ENCODE measurements around the gene RAB34.

Gene RAB34

GRCh38 chr17:28711723-28712031 lies 6.0 kb downstream of the RAB34 start, which contains the start of gene PROCA1:
Gene PROCA1, minus strand, starts transcription at chr17:28711888. Its CDS starts 228 bp downstream, at chr17:28711660.
- DNase-seq (ENCODE audit: low read depth in 2 of 2): no peak

GRCh38 chr17:28710861-28711722 lies 6.6 kb downstream of the RAB34 start:
- peak; percentile 71 to 81 for DNase-seq (ENCODE audit: low read depth in 2 of 2)

GRCh38 chr17:28707339-28707720 lies 10.3 kb downstream of the RAB34 start:
- DNase-seq (ENCODE audit: low read depth in 2 of 2): no peak

- no peak for DNase-seq (ENCODE audit: low read depth in 2 of 2)
Observed at GRCh38 chr17:28706471-28707338, 11.0 kb downstream of the RAB34 start.

- DNase-seq (ENCODE audit: low read depth in 2 of 2): no peak
Observed at GRCh38 chr17:28705728-28706334, 11.8 kb downstream of the RAB34 start.

GRCh38 chr17:28705074-28705659 lies 12.5 kb downstream of the RAB34 start:
- no peak for DNase-seq (ENCODE audit: low read depth in 2 of 2)

- no peak for DNase-seq (ENCODE audit: low read depth in 2 of 2)
Observed at GRCh38 chr17:28704219-28704858, 13.3 kb downstream of the RAB34 start.

GRCh38 chr17:28703552-28704218 lies 14.0 kb downstream of the RAB34 start:
- no peak for DNase-seq (ENCODE audit: low read depth in 2 of 2)

- no peak for DNase-seq (ENCODE audit: low read depth in 2 of 2)
Observed at GRCh38 chr17:28702752-28703150, 14.9 kb downstream of the RAB34 start.

- no peak for DNase-seq (ENCODE audit: low read depth in 2 of 2)
Observed at GRCh38 chr17:28702026-28702751, 15.5 kb downstream of the RAB34 start.

- DNase-seq (ENCODE audit: low read depth in 2 of 2): no peak
Observed at GRCh38 chr17:28700830-28701492, 16.7 kb downstream of the RAB34 start.

- no peak for DNase-seq (ENCODE audit: low read depth in 2 of 2)
Observed at GRCh38 chr17:28700278-28700677, 17.4 kb downstream of the RAB34 start.

- DNase-seq (ENCODE audit: low read depth in 2 of 2): no peak
Observed at GRCh38 chr17:28698253-28698941, 19.3 kb downstream of the RAB34 start.

GRCh38 chr17:28693869-28694268 lies 23.8 kb downstream of the RAB34 start:
- DNase-seq (ENCODE audit: low read depth in 2 of 2): no peak

GRCh38 chr17:28689011-28689410 lies 28.7 kb downstream of the RAB34 start:
- DNase-seq (ENCODE audit: low read depth in 2 of 2): no peak

- DNase-seq (ENCODE audit: low read depth in 2 of 2): no peak
Observed at GRCh38 chr17:28688481-28688880, 29.2 kb downstream of the RAB34 start.

- no peak for DNase-seq (ENCODE audit: low read depth in 2 of 2)
Observed at GRCh38 chr17:28686296-28686695, 31.4 kb downstream of the RAB34 start.

GRCh38 chr17:28685366-28685765 lies 32.3 kb downstream of the RAB34 start:
- DNase-seq (ENCODE audit: low read depth in 2 of 2): no peak

- no peak for DNase-seq (ENCODE audit: low read depth in 2 of 2)
Observed at GRCh38 chr17:28684963-28685362, 32.7 kb downstream of the RAB34 start.

All from stimulated activated CD8-positive, alpha-beta memory T cell treated with anti-CD3 and anti-CD28 coated beads, Interleukin-2, amount 100 ng/mL, for 1 hour (primary cell).